Activated CD4-positive, alpha-beta memory T cell treated with anti-CD3 and anti-CD28 coated beads for 36 hours (primary cell): ENCODE measurements around the gene PGR. TPM values are rescaled to one million over a fixed set of nuclear protein-coding genes. Genes with fewer than 3 reads are reported as not detected.

Experiments
- CTCF ChIA-PET: fragments of 350-600 bp; sonication (Branson Sonifier 250); formaldehyde crosslinking; loops from one replicate; lab custom pipeline; 2021; ENCODE audit warnings: antibody characterized with exemption, inconsistent platforms; lab: Charles Lee
- POLR2A ChIA-PET: fragments of 350-600 bp; sonication (Branson Sonifier 250); formaldehyde crosslinking; loops from one replicate; lab custom pipeline; 2021; ENCODE audit warnings: antibody characterized with exemption; lab: Charles Lee
- DNase-seq: peaks from one replicate; pipeline ENCODE4 v3.0.0-alpha.2; 2020
- H3K27ac Mint-ChIP-seq: one replicate; pipeline ENCODE4 v1.8.0; 2021; ENCODE audit warnings: mixed read lengths
- H3K27me3 Mint-ChIP-seq: one replicate; pipeline ENCODE4 v1.8.0; 2021; ENCODE audit warnings: mixed read lengths
- H3K36me3 Mint-ChIP-seq: one replicate; pipeline ENCODE4 v1.8.0; 2021; ENCODE audit warnings: mixed read lengths
- H3K4me1 Mint-ChIP-seq: one replicate; pipeline ENCODE4 v1.8.0; 2021; ENCODE audit warnings: low read depth, mixed read lengths
- H3K4me3 Mint-ChIP-seq: one replicate; pipeline ENCODE4 v1.8.0; 2021; ENCODE audit warnings: mild to moderate bottlenecking, mixed read lengths
- H3K9me3 Mint-ChIP-seq: one replicate; pipeline ENCODE4 v1.8.0; 2021; ENCODE audit warnings: mixed read lengths
- intact Hi-C: fragments of 100-400 bp; cut with micrococcal nuclease; formaldehyde crosslinking; loops from one replicate; pipeline ENCODE4 v1.15.1; 2023
- total RNA-seq, 2 experiments: library from RNA; stranded (reverse); gene quantifications; one replicate each; pipeline ENCODE4 v1.2.3, GENCODE V29; 2021

Gene PGR
- total RNA-seq, result not detected

DNA sequence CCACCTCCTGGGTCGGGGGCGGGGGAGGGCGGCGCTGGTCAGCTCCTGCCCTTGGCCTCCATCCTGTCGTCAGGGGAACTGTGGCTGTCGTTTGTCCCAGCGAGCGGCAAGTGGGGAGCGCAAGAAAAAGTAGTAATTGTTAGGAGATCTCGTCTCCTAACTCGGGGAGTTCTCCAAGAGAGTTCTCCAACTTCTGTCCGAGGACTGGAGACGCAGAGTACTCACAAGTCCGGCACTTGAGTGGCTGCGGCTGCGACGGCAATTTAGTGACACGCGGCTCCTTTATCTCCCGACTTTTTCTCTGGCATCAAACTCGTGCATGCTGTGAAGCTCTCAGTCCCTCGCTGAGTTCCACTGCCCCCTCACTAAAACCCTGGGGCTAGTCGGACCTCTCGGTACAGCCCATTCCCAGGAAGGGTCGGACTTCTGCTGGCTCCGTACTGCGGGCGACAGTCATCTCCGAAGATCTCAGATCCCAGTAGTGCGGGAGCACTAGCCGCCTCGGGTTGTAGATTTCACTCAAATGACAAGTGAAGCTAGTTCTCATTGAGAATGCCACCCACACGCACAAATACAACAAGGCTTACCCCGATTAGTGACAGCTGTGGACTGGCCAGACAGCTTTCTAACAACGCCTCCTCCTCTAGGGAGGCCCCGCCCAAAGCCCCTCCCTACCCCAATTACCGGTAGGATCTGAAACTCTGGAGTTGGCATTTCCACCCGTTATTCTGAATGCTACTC, at the start of gene PGR:
Gene PGR (minus strand): TSS at position 611 of the 741 bp plus-strand sequence. CDS start 743 bp downstream, outside the sequence.
- Mint-ChIP-seq H3K36me3 (peaks cover 2% of the 10 kb centered on the region), H3K4me1 (no peaks in the 10 kb centered on the region), H3K27me3 (peaks cover 25% of the 10 kb centered on the region), H3K27ac (no peak within 1 kb of the TSS), H3K9me3 (no peaks in the 10 kb centered on the region), H3K4me3 (no peak within 1 kb of the TSS)
- intact Hi-C loops, result no loop called here
- ChIA-PET POLR2A (no interaction called here), CTCF (interaction anchor here (0.5 kb wide), 1 partner anchor 225 kb away, joined by 3 read pairs; no protein-coding TSS in a partner anchor)
- DNase-seq, result no peak

DNA sequence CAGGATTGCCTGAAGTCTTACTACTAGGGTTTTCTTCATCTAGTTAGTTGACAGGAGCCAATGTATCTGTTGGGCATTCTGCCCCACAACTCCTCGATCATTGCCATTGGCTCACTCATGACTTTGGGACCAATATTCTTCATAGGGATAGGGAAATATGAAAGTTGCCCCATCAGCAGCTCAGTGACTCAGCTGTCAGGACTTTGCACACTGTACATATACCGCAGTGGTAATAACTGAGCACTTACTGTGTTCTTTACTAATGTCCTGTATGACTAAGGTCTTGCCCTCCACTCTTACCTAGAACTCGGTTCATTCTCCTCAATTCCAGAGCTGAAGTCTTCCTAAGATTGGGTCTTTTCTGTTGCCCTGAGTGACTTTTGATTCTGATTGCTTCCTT, 46.8 kb upstream of the PGR start:
- Mint-ChIP-seq H3K36me3 (no peaks in the 10 kb centered on the region), H3K4me3 (no peak overlapping the region), H3K27me3 (no peaks in the 10 kb centered on the region), H3K4me1 (no peaks in the 10 kb centered on the region), H3K27ac (no peak overlapping the region), H3K9me3 (peaks cover 6% of the 10 kb centered on the region)
- intact Hi-C loops, result no loop called here
- CTCF ChIA-PET, result no interaction called here
- no peak for DNase-seq
- POLR2A ChIA-PET, result no interaction called here

DNA sequence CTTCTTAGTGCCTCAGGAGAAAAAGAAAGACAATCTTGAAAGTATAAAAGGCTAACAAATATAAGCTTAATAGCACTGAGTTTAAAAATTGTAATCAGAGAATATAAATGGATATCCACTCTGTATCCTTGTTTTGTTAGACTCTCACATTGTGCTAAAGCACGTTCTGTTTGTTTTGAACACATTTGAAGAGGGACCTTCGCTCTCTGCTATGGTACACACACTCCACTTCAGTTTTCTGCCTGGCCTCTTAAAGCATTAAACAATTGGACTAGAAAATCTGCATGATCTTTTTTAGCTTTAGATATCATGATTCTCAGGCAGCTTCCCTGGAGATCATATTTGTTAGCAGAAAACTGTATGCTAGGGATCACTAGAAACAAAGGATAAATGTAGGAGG, 40.3 kb upstream of the PGR start:
- Mint-ChIP-seq H3K9me3 (peaks cover 13% of the 10 kb centered on the region), H3K27me3 (no peaks in the 10 kb centered on the region), H3K4me3 (no peak overlapping the region), H3K27ac (no peak overlapping the region), H3K4me1 (no peaks in the 10 kb centered on the region), H3K36me3 (no peaks in the 10 kb centered on the region)
- no peak for DNase-seq
- intact Hi-C loops, result no loop called here
- ChIA-PET POLR2A (no interaction called here), CTCF (no interaction called here)

DNA sequence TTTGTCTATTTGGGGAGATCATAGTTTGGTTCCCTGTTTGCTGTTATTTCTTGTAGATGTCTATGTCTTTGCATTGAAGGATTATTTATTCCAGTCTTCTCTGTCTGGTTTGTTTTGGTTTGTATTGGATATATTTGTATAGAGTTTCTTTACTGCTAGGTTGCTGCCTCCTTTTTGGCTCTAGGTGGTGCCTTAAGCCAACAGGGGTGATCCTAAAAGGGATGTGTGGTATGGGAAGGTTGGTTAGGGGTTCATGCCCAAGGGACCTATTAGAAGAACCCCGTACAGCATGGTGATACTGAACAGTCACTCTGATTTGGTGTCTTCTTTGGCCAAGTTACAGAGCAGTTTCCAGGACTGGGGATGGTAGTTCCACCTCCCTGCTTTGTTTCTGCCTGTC, 36.4 kb upstream of the PGR start:
- no peak overlapping the region for H3K4me3 Mint-ChIP-seq
- peaks cover 16% of the 10 kb centered on the region for H3K9me3 Mint-ChIP-seq
- H3K27me3 Mint-ChIP-seq, result no peaks in the 10 kb centered on the region
- CTCF ChIA-PET, result no interaction called here
- DNase-seq, result no peak
- POLR2A ChIA-PET, result no interaction called here
- intact Hi-C loops, result no loop called here
- H3K27ac Mint-ChIP-seq, result no peak overlapping the region
- H3K4me1 Mint-ChIP-seq, result no peaks in the 10 kb centered on the region
- H3K36me3 Mint-ChIP-seq, result no peaks in the 10 kb centered on the region

DNA sequence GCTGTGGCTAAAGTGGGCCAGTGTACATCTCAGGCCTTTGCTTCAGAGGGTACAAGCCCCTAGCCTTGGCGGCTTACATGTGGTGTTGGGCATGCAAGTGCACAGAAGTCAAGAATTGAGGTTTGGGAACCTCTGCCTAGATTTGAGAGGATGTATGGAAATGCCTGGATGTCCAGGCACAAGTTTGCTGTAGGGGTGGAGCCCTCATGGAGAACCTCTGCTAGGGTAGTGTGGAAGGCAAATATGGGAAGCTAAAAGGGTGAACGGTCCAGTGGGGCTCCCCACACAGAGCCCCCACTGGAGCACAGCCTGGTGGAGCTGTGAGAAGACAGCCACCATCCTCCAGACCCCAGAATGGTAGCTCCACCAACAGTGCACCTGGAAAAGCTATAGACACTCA, 28.5 kb upstream of the PGR start:
- Mint-ChIP-seq H3K27me3 (no peaks in the 10 kb centered on the region), H3K9me3 (peaks cover 38% of the 10 kb centered on the region), H3K4me3 (no peak overlapping the region), H3K36me3 (no peaks in the 10 kb centered on the region), H3K27ac (no peak overlapping the region), H3K4me1 (no peaks in the 10 kb centered on the region)
- POLR2A ChIA-PET, result no interaction called here
- intact Hi-C loops, result no loop called here
- CTCF ChIA-PET, result no interaction called here
- DNase-seq, result no peak

DNA sequence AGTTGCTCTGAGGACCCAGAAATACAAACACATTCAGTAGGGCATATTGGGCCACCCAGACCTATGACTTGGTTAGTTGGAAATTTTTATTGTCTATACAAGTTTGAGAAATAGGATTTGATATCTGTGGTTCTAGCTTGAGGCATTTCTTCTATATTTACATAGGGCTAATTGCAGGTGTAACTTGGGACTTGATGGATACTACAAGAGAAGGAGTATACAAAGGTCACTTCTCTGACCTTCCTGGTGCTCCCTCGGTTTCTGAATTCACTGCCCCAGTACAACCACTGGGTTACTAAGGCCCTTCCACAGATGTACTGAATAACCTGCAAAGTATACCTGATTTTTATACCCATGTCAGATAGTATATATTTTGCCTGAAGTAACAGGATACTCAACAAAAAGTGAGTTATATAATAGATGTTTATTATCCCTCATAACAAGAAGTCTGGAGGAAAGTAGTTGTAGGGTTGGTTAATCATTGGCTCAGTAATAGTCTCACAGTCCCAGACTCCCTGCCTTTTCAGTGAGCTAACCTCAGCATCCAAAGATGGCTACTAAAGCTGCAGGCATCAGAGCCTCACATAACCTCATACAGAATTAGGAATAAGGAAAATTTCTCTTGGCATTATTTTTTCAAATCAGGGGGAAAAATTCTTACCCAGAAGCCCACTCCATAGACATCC, 8.8 kb upstream of the PGR start:
- intact Hi-C loops, result no loop called here
- H3K27ac Mint-ChIP-seq, result no peak overlapping the region
- H3K9me3 Mint-ChIP-seq, result peaks cover 12% of the 10 kb centered on the region
- no peak for DNase-seq
- no peaks in the 10 kb centered on the region for H3K36me3 Mint-ChIP-seq
- H3K27me3 Mint-ChIP-seq, result no peaks in the 10 kb centered on the region
- ChIA-PET POLR2A (no interaction called here), CTCF (no interaction called here)
- H3K4me3 Mint-ChIP-seq, result no peak overlapping the region
- H3K4me1 Mint-ChIP-seq, result no peaks in the 10 kb centered on the region

DNA sequence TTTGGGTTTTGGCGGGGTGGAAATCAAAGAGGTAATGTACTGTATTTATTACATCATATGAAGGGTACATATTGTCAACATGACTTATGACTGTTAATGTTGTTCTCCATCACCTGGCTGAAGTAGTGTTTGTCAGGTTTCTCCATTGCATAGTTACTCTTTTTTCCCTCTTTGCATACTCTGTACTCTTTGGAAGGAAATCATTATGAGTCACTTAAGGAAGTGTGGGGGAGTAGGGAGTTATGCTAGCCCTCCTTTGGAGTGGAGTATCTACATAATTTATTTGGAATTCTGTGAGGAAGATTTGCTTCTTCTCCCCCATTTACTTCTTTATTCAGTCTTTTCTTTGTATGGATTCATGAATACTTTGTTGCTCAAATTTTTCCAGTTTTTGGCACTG, 3.6 kb upstream of the PGR start:
- POLR2A ChIA-PET, result no interaction called here
- Mint-ChIP-seq H3K4me1 (no peaks in the 10 kb centered on the region), H3K27me3 (peaks cover 16% of the 10 kb centered on the region), H3K9me3 (peaks cover 2% of the 10 kb centered on the region), H3K27ac (no peak overlapping the region), H3K4me3 (no peak overlapping the region), H3K36me3 (peaks cover 2% of the 10 kb centered on the region)
- intact Hi-C loops, result no loop called here
- DNase-seq, result no peak
- CTCF ChIA-PET, result no interaction called here

DNA sequence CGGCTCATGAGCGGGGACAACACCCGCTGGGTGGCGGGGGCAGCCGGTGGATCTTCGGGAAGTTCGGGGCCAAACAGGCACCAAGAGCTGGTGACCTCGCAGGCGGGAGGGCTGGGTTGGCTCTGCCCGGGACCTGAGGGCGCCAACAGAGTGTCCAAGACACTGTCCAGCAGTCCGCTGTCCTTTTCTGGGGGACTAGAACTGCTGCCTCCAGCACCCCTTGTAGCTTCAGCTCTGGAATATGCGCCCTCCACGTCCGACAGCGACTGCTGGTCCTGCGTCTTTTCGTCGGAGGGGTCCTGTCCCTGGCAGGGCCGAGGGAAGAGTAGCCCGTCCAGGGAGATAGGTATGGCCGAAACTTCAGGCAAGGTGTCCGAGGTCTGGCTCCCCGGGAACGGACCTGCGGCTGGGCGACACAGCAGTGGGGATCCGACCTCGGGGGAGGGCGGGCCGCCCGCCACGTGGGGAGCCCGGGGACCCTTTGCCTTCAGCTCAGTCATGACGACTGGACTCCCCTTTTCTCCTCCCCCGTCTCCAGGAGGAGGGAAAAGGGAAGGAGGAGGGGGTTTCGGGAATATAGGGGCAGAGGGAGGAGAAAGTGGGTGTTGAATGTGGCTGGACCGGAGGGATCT, 926 bp downstream of the PGR start:
- Mint-ChIP-seq H3K36me3 (peaks cover 2% of the 10 kb centered on the region), H3K4me1 (no peaks in the 10 kb centered on the region), H3K9me3 (no peaks in the 10 kb centered on the region), H3K27me3 (peaks cover 25% of the 10 kb centered on the region), H3K27ac (no peak overlapping the region), H3K4me3 (no peak overlapping the region)
- ChIA-PET CTCF (interaction anchor here (0.5 kb wide), 1 partner anchor 224 kb away, joined by 3 read pairs; no protein-coding TSS in a partner anchor), POLR2A (no interaction called here)
- no peak for DNase-seq
- intact Hi-C loops, result no loop called here

DNA sequence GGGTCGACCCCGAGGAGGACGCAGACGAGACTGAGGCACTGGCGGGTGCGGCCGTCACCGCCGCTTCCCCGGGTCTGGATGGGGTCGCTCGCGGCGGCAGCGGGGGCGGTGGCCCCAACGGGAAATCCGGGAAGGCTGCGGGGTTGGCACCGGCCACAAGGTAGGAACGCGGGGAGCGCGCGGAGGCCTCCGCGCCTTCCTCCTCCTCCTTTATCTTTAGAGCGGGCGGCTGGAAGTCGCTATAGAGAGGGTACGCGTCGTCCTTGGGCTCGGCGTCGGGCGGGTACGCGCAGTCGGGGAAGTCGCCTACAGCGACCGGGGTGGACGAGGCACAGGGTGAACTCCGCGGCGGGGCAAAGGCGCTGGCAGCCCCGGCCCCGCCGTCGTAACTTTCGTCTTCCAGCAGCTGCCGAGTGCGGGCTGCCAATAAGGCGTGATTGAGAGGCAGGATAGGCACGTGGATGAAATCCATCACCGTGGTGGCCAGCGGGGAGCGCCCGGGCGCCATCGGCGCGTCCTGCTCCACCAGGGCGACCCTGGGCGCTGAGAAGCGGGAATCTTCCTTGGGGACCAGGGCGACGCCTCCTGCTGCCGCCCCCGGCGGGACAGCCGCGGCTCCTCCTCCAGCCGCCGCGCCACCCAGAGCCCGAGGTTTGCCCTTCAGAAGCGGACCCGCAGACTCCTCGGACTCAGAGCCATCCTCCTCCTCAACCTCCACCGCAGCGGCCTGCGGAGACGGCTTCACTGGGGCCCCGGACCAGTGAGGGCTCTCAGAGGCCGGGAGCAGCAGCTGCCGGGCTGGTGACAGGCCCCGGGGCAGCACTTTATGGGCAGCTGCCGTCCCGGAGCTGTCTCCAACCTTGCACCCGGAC, 1.7 kb downstream of the PGR start:
- H3K4me3 Mint-ChIP-seq, result no peak overlapping the region
- H3K27me3 Mint-ChIP-seq, result peaks cover 25% of the 10 kb centered on the region
- peaks cover 3% of the 10 kb centered on the region for H3K9me3 Mint-ChIP-seq
- CTCF ChIA-PET, result no interaction called here
- POLR2A ChIA-PET, result no interaction called here
- H3K4me1 Mint-ChIP-seq, result no peaks in the 10 kb centered on the region
- intact Hi-C loops, result no loop called here
- no peak overlapping the region for H3K27ac Mint-ChIP-seq
- DNase-seq, result no peak
- H3K36me3 Mint-ChIP-seq, result peaks cover 2% of the 10 kb centered on the region

DNA sequence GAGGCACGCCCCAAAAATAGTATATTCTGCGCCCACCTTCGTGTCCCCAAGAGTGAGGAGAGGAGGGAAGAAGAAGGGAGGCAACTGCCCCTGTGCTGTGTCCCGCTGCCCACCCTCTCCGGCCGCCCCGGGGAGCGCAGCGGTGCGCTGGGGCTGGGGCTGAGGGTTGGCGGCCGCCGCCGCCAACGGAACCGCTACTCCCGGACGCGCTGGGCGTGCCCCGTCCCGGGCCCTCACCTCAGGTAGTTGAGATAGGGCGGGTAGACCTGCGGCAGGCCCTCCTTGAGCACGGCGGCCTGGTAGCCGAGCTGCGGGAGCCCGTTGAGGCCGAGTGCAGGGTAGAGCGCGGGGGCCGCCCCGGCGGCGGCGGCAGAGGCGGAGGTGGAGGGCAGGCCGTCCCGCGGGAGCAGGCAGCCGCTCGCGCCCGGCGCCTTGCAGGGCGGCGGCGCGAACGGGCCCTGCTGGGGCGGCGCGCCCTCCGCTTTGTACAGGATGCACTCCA, 2.4 kb downstream of the PGR start:
- Mint-ChIP-seq H3K27ac (no peak overlapping the region), H3K9me3 (peaks cover 3% of the 10 kb centered on the region), H3K4me3 (no peak overlapping the region), H3K27me3 (peaks cover 25% of the 10 kb centered on the region), H3K4me1 (no peaks in the 10 kb centered on the region), H3K36me3 (peaks cover 2% of the 10 kb centered on the region)
- ChIA-PET POLR2A (no interaction called here), CTCF (no interaction called here)
- intact Hi-C loops, result no loop called here
- no peak for DNase-seq

DNA sequence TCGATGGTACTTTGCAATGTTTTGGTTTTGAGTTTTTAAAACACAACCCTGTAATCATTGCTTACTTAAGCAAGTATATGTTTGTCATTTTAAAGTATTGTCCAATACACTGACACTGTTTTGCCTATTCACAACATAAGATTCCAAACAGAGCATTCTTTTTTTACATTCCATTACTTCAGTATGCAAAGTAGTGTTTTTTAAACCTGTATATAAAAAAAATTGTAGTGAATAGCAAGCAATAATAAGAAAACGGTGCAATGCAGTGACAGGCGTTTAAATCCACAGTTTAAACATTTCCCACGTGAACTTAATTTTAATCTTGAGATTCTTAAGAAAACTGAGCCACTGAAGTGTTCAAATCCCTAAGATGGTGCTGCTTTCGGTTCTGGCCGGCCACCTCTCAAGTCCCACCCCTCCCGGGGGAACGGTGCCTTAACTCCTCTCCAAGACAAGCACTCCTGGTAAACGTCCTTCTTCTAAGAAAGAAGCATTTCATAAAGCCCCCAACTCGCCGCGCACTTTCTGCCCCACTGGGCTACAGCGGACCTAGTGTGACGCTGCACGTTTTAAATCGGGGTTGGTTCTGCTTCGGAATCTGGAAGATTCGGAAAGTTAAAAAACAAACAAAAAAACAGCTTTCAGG, 2.9 kb downstream of the PGR start:
- peaks cover 25% of the 10 kb centered on the region for H3K27me3 Mint-ChIP-seq
- no peak for DNase-seq
- H3K27ac Mint-ChIP-seq, result no peak overlapping the region
- ChIA-PET POLR2A (no interaction called here), CTCF (no interaction called here)
- intact Hi-C loops, result no loop called here
- H3K4me3 Mint-ChIP-seq, result no peak overlapping the region
- H3K36me3 Mint-ChIP-seq, result peaks cover 2% of the 10 kb centered on the region
- H3K9me3 Mint-ChIP-seq, result peaks cover 3% of the 10 kb centered on the region
- H3K4me1 Mint-ChIP-seq, result no peaks in the 10 kb centered on the region
